ENCODE results near the gene CGB3. TPM values are rescaled to one million over a fixed set of nuclear protein-coding genes. Genes with fewer than 3 reads are reported as not detected.
"Not testable (repeated sequence)": the region's sequence is repeated elsewhere in the genome, so short reads cannot be mapped to it uniquely, and the experiment has no call there.

CGB3 gene
- total RNA-seq, 4 donors from 2014 or later = not detected

DNA sequence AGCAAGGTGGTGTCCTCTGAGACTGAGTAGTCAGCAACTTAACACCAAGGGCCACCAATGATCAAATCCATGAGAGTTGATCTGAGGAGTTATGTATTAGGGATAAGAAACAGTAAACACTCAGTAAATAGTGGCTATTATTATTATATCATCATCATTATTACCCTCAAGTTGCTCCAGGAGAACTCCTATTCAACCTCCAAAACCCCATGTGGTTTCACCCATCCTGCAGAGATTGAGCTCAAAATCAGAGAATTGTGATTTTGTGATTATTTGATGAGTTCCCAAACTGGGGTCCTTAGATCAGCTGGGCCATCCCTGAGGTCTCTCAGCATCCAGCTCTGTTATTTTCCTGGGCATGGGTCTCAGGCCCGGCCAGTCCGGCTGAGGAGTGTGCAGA, 36.9 kb upstream of the CGB3 start:
- Histone ChIP-seq H3K4me1 (peaks cover 0 to 33% (median 22%) of the 10 kb centered on the region in 3 donors), H3K4me3 (no peak overlapping the region), H3K27me3 (peaks cover 83% of the 10 kb centered on the region), H3K9me3 (no peaks in the 10 kb centered on the region), H3K36me3 (no peaks in the 10 kb centered on the region), H3K27ac (no peak overlapping the region)
- no peak for TF ChIP-seq POLR2AphosphoS5 (IDR thresholded peaks at IDR 0.05)
- TF ChIP-seq EP300 (IDR thresholded peaks at IDR 0.05) = no peak
- TF ChIP-seq POLR2A (IDR thresholded peaks at IDR 0.05) = no peak
- TF ChIP-seq, protein P1, sequence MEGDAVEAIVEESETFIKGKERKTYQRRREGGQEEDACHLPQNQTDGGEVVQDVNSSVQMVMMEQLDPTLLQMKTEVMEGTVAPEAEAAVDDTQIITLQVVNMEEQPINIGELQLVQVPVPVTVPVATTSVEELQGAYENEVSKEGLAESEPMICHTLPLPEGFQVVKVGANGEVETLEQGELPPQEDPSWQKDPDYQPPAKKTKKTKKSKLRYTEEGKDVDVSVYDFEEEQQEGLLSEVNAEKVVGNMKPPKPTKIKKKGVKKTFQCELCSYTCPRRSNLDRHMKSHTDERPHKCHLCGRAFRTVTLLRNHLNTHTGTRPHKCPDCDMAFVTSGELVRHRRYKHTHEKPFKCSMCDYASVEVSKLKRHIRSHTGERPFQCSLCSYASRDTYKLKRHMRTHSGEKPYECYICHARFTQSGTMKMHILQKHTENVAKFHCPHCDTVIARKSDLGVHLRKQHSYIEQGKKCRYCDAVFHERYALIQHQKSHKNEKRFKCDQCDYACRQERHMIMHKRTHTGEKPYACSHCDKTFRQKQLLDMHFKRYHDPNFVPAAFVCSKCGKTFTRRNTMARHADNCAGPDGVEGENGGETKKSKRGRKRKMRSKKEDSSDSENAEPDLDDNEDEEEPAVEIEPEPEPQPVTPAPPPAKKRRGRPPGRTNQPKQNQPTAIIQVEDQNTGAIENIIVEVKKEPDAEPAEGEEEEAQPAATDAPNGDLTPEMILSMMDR (IDR thresholded peaks at IDR 0.05) = no peak
- no CpG with 5 or more reads among the region's 2 CpGs for WGBS, 2 donors (ENCODE audit: low coverage in 1 of 2)
- no peak for ATAC-seq

DNA sequence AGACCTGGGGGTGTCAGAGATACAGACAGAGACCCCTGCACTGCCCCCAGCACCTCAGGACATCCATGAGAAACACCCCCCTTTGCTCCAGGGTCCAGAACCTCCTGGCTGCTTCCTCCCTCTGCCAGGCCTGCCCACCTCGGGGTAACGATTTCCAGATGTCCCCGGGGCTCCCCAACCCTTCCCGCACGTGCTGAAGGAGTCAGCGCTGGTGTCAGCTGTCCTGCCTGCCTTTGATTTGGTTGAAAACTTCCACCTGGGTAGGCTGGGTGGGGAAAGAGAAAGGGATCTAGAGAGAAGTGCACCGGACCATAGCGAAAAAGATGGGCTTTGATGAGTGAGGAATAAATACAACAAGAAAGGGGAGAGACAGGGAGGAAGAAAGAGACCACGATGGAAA, 34.9 kb upstream of the CGB3 start:
- TF ChIP-seq POLR2A (IDR thresholded peaks at IDR 0.05) = no peak
- TF ChIP-seq EP300 (IDR thresholded peaks at IDR 0.05) = no peak
- H3K4me3 ChIP-seq = no peak overlapping the region
- peaks cover 63% of the 10 kb centered on the region for H3K27me3 ChIP-seq
- 32% methylated on average over 3 of the region's 9 CpGs; no CpG with 5 or more reads in 1 of the 2 donors for WGBS, 2 donors (ENCODE audit: low coverage in 1 of 2)
- no peak overlapping the region for H3K27ac ChIP-seq
- H3K36me3 ChIP-seq = no peaks in the 10 kb centered on the region
- peaks cover 0 to 25% (median 16%) of the 10 kb centered on the region in 3 donors for H3K4me1 ChIP-seq
- H3K9me3 ChIP-seq = no peaks in the 10 kb centered on the region
- ATAC-seq = no peak

DNA sequence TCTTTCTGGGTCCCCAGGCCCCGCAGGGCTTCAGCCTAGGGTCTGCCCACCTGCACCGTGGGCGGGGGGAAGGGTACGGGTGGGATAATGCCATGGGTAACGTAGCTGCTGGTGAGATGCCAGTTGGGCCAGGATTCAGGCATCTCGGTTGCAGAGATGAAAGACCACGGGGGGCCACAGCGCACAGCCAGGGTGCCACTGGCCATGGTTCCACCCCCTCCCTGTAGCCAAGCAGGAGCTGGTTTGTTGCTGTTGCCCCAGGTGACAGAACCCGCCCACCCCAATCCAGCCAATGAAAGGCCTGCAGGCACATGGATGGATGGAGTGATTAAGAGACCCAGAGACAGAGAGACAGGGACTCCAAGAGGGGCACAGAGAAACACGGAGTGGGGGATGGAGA, 34.4 kb upstream of the CGB3 start:
- Histone ChIP-seq H3K9me3 (no peaks in the 10 kb centered on the region), H3K4me1 (peaks cover 0 to 25% (median 16%) of the 10 kb centered on the region in 3 donors), H3K27me3 (peaks cover 58% of the 10 kb centered on the region), H3K27ac (no peak overlapping the region), H3K36me3 (no peaks in the 10 kb centered on the region), H3K4me3 (no peak overlapping the region)
- 20% methylated on average over 3 of the region's 10 CpGs; no CpG with 5 or more reads in 1 of the 2 donors for WGBS, 2 donors (ENCODE audit: low coverage in 1 of 2)
- no peak for TF ChIP-seq POLR2AphosphoS5 (IDR thresholded peaks at IDR 0.05)
- TF ChIP-seq, protein P1 (IDR thresholded peaks at IDR 0.05) = no peak
- no peak for TF ChIP-seq EP300 (IDR thresholded peaks at IDR 0.05)
- no peak for TF ChIP-seq POLR2A (IDR thresholded peaks at IDR 0.05)
- ATAC-seq = no peak

DNA sequence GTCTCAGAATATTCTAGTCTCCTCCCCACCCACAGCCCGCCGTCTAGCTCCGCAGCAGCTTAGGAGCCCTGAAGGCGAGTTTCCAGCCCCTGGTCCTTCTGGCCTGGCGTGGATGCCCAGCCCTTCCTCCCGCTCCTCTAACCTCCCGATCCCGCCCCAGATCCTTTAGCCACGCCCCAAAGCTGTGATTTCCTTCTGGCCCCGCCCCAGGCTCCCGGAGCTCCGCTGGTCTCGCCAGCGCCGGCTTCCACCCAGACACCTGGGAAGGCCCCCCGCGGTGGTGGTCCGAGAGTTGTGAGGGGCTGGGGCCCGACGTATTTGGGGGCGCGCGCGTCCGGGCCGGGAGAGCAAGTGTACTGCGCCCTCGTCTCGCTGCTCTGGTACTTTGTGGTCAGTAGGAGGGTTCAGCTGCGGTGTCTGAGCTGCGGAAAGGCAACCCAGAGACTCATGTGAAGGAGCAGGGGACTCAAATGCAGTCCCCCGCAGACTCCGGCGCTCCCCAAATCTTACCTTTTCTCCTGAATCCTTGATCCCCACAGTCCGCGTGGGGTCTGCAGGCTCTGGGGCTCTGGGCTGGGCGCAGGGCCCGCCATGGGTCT, 33.6 kb upstream of the CGB3 start, which contains the start of gene CGB7:
CGB7 (minus strand) TSS at position 114 of the 599 bp plus-strand sequence. CDS start 2,374 bp downstream, outside the sequence.
- Histone ChIP-seq H3K4me3 (peak within 1 kb of the TSS; percentile 22 to 58), H3K9me3 (no peaks in the 10 kb centered on the region), H3K27me3 (peaks cover 50% of the 10 kb centered on the region), H3K4me1 (peaks cover 0 to 25% (median 16%) of the 10 kb centered on the region in 3 donors), H3K36me3 (no peaks in the 10 kb centered on the region), H3K27ac (no peak within 1 kb of the TSS)
- ATAC-seq = peak; percentile 69
- TF ChIP-seq POLR2A (IDR thresholded peaks at IDR 0.05) (no peak), EP300 (IDR thresholded peaks at IDR 0.05) (no peak), POLR2AphosphoS5 (IDR thresholded peaks at IDR 0.05) (no peak)
- TF ChIP-seq, protein P1 (IDR thresholded peaks at IDR 0.05) = no peak
- WGBS, 2 donors (ENCODE audit: low coverage in 1 of 2) = 0 to 5% methylated on average over 9 to 14 of the region's 38 CpGs

DNA sequence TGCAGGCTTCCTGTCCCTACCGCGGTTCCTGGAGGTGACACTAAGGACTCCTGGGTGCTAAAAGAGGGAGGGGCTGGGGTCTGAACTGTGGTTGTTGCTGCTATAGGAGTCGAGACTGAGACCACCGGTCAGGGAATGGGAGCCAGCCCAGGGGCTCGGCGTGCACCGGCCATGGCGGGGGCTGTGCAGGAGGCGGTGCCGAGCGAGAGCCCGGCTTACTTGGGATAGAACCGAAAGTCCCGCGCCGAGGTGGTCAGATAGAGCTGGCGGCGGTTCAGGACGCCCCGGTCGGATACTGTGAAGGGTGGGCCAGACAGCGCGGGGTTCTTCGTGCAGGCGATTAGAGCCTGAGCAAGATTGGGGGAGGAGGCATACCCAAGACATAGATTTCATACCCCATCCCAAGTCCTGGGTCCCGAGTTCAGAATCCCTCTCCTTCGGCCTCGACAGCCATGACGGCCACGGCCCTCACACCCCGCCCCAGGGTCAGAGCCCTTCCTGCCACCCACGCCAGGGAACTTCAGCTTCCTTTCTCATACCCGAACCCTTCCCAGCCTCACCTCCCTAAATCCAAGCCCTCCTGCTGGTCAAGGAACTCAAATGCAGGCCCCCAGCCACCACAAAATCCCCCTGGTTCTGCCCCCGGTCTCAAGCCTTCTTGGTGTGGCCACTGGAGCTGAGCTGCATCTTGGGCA, 32.9 kb upstream of the CGB3 start:
- peak overlapping the region; percentile 22 to 58 for H3K4me3 ChIP-seq
- not testable (repeated sequence) for ATAC-seq, H3K36me3 ChIP-seq, H3K27ac ChIP-seq, H3K9me3 ChIP-seq
- peaks cover 0 to 25% (median 16%) of the 10 kb centered on the region in 3 donors for H3K4me1 ChIP-seq
- 5 to 6% methylated on average over 3 to 11 of the region's 34 CpGs for WGBS, 2 donors (ENCODE audit: low coverage in 1 of 2)
- H3K27me3 ChIP-seq = peaks cover 43% of the 10 kb centered on the region
